ENCODE data around the gene AQP7. TPM values are rescaled to one million over a fixed set of nuclear protein-coding genes. Genes with fewer than 3 reads are reported as not detected.
"Not testable (repeated sequence)": the region's sequence is repeated elsewhere in the genome, so short reads cannot be mapped to it uniquely, and the experiment has no call there.

The AQP7 gene
- total and polyA plus RNA-seq, 2 donors, result 1.9 to 8.7 TPM

- not testable (repeated sequence) for H3K27ac ChIP-seq (ENCODE audit: low read depth); H3K36me3 ChIP-seq (ENCODE audit: insufficient read depth); H3K4me1 ChIP-seq (ENCODE audit: insufficient read depth); DNase-seq (ENCODE audit: extremely low spot score); H3K4me3 ChIP-seq (ENCODE audit: low read depth, low read length)
- WGBS, result 74% methylated on average over 10 of the region's 10 CpGs
Observed at GRCh38 chr9:33382397-33382796, 20.0 kb downstream of the AQP7 start.

GRCh38 chr9:33381231-33381791, 21.1 kb downstream of the AQP7 start:
- Histone ChIP-seq H3K36me3 (ENCODE audit: insufficient read depth) (no peaks in the 10 kb centered on the region), H3K4me3 (ENCODE audit: low read depth, low read length) (no peak overlapping the region), H3K27ac (ENCODE audit: low read depth) (no peak overlapping the region), H3K4me1 (ENCODE audit: insufficient read depth) (no peaks in the 10 kb centered on the region)
- DNase-seq (ENCODE audit: extremely low spot score), result no peak
- WGBS, result 57% methylated on average over 11 of the region's 11 CpGs

DNA sequence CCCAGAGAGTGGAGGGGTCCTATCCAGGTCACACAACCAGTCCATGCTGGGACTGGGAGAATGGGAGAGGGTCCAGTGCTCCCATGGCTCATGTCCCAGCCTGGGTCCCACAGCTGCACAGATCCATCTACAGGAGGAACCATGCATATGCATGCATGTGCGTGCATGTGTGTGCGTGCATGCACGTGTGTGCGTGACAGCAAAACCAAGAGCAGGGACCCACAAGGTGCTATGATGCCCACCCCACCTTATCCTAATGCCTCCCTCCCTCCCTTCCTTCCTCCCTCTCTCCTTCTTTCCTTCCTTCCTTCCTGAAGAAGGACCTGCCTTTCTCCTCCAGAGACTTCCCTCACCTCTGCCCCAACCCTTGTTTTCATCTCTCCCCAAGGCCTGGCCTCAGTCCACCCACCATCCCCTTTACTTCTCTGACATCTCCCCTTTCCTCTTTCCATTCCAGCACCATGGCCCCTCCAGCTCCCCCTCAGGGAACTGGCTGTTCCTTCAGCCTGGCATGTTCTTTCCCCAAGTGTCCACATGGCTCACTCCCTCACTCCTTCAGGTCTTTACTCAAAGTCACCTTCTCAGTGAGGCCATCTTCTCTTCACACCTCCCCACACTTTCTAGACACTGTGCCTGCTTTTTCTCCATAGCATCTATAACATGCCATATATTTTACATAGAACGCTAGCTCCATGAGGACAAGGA, 21.8 kb downstream of the AQP7 start:
- WGBS, result 85% methylated on average over 5 of the region's 5 CpGs

DNA sequence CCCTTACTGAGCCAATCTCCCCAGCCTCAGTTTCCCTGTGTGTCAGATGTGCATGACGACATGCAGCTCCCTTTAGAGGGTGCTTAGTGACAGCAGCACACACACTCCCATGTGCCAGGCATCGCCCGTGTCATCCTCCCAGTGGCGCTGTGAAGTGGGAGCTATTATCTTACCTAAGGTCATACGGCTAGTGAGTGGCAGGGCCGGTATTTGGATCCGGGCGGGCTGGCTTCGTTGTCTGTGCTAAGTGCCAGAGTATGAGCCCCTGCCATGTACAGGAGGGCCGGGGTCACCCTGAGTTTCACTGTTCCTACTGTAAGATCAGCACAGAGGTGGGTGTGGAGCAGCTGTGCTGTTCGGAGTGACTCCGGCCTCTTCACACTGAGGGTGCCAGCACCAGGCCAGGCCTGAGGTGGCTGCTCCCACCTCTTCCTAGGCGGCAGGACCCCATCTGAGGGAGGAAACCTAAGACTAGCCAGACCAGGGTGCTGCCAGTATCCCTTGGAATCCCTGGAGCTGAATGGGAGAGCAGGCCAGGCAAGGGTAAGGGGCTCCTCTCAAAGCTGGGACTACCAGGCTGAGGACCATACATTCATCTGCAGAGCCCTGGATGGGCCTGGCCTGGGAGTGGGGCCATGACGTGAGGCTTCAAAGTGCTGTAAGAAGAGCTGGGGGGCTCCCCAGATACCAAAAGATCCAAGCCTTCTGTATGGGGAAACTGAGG, 22.5 kb downstream of the AQP7 start:
- Histone ChIP-seq H3K36me3 (ENCODE audit: insufficient read depth) (no peaks in the 10 kb centered on the region), H3K4me1 (ENCODE audit: insufficient read depth) (no peaks in the 10 kb centered on the region), H3K27ac (ENCODE audit: low read depth) (no peak overlapping the region), H3K4me3 (ENCODE audit: low read depth, low read length) (no peak overlapping the region)
- no peak for DNase-seq (ENCODE audit: extremely low spot score)
- 89% methylated on average over 14 of the region's 14 CpGs for WGBS

More for the DNA sequence above, 21.8 kb downstream of the AQP7 start:
- Histone ChIP-seq H3K27ac (ENCODE audit: low read depth) (no peak overlapping the region), H3K4me1 (ENCODE audit: insufficient read depth) (no peaks in the 10 kb centered on the region), H3K4me3 (ENCODE audit: low read depth, low read length) (no peak overlapping the region), H3K36me3 (ENCODE audit: insufficient read depth) (no peaks in the 10 kb centered on the region)
- no peak for DNase-seq (ENCODE audit: extremely low spot score)

DNA sequence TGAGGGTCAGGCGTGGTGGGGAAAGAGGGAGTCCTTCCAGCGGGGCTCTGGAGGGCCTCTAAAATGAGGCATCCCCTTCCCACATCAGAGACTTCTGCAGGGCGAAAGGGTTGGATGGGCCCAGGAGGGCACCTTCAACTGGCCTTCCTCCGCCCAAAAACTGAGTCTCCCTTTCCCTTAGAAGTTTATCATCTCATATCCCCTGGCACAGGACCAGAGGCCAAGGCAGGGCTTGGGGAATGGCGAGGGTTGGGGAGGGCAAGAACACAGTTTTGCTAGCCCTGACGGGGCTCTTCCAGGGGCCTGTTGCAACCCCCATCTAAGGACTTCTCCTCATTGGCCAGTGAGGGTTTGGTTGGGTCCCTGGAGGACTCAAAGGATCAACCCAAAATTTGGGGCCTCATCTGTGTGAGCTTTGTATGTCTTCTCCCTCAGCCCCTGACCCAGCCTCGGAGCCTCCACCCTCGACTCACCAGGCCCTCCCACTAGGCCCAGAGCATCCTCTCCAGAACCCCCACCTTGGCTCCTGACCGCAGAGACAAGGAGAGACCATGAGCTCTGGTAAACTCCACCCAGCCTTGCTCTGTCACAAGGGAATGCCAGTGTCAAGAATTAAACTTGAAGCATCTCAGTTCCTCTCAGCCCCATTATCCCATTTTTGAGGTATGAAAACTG, 24.1 kb downstream of the AQP7 start:
- DNase-seq (ENCODE audit: extremely low spot score), result no peak
- 81% methylated on average over 9 of the region's 9 CpGs for WGBS
- no peaks in the 10 kb centered on the region for H3K4me1 ChIP-seq (ENCODE audit: insufficient read depth)
- no peak overlapping the region for H3K4me3 ChIP-seq (ENCODE audit: low read depth, low read length)
- H3K36me3 ChIP-seq (ENCODE audit: insufficient read depth), result no peaks in the 10 kb centered on the region
- no peak overlapping the region for H3K27ac ChIP-seq (ENCODE audit: low read depth)

GRCh38 chr9:33377089-33377715, 25.2 kb downstream of the AQP7 start:
- peaks cover 1% of the 10 kb centered on the region for H3K36me3 ChIP-seq (ENCODE audit: insufficient read depth)
- no peak for DNase-seq (ENCODE audit: extremely low spot score)
- WGBS, result 91% methylated on average over 12 of the region's 12 CpGs
- no peaks in the 10 kb centered on the region for H3K4me1 ChIP-seq (ENCODE audit: insufficient read depth)
- H3K27ac ChIP-seq (ENCODE audit: low read depth), result no peak overlapping the region
- H3K4me3 ChIP-seq (ENCODE audit: low read depth, low read length), result no peak overlapping the region

- H3K27ac ChIP-seq (ENCODE audit: low read depth), result no peak overlapping the region
- H3K4me3 ChIP-seq (ENCODE audit: low read depth, low read length), result no peak overlapping the region
- H3K36me3 ChIP-seq (ENCODE audit: insufficient read depth), result peaks cover 1% of the 10 kb centered on the region
- DNase-seq (ENCODE audit: extremely low spot score), result no peak
- WGBS, result 79% methylated on average over 7 of the region's 7 CpGs
- H3K4me1 ChIP-seq (ENCODE audit: insufficient read depth), result no peaks in the 10 kb centered on the region
Observed at GRCh38 chr9:33375841-33376321, 26.5 kb downstream of the AQP7 start.

GRCh38 chr9:33375238-33375840, 27.0 kb downstream of the AQP7 start:
- DNase-seq (ENCODE audit: extremely low spot score), result no peak
- H3K4me3 ChIP-seq (ENCODE audit: low read depth, low read length), result no peak overlapping the region
- WGBS, result 63% methylated on average over 15 of the region's 15 CpGs

DNA sequence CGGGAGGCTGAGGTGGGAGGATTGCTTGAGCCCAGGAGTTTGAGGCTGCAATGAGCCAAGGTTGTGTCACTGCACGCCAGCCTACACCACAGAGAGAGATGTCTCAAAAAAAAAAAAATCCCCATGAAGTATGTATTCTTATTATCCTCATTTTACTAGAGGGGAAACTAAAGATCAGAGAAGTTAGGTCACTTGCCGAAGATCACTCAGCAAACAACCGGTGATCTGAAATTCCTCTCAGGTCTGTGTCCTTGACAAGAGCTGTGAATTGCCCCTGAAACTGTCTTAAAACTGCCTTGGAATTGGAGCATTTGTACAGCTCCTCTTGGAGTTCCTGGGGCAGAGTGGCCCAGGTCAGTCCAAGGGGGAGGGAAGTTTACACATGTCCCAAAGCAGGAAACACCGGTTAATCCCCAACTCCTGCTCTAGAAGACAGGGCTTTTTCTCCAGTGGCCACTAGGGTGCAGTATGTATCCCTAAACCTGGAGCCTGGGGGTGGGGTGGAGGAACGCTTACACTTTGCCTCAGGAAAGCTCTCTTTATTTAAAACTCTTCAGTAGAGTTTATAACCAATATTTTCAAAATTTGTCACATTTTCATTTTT, 27.6 kb downstream of the AQP7 start:
- Histone ChIP-seq H3K4me1 (ENCODE audit: insufficient read depth) (no peaks in the 10 kb centered on the region), H3K36me3 (ENCODE audit: insufficient read depth) (peaks cover 1% of the 10 kb centered on the region), H3K27ac (ENCODE audit: low read depth) (no peak overlapping the region), H3K4me3 (ENCODE audit: low read depth, low read length) (no peak overlapping the region)
- 61% methylated on average over 6 of the region's 6 CpGs for WGBS
- peak; percentile 72 for DNase-seq (ENCODE audit: extremely low spot score)

More at GRCh38 chr9:33375238-33375840, 27.0 kb downstream of the AQP7 start:
- peaks cover 1% of the 10 kb centered on the region for H3K36me3 ChIP-seq (ENCODE audit: insufficient read depth)
- no peaks in the 10 kb centered on the region for H3K4me1 ChIP-seq (ENCODE audit: insufficient read depth)
- H3K27ac ChIP-seq (ENCODE audit: low read depth), result no peak overlapping the region

- Histone ChIP-seq H3K4me3 (ENCODE audit: low read depth, low read length) (no peak overlapping the region), H3K36me3 (ENCODE audit: insufficient read depth) (peaks cover 1% of the 10 kb centered on the region), H3K27ac (ENCODE audit: low read depth) (no peak overlapping the region), H3K4me1 (ENCODE audit: insufficient read depth) (no peaks in the 10 kb centered on the region)
- 89% methylated on average over 9 of the region's 9 CpGs for WGBS
- no peak for DNase-seq (ENCODE audit: extremely low spot score)
Observed at GRCh38 chr9:33374190-33374589, 28.2 kb downstream of the AQP7 start.

GRCh38 chr9:33372900-33373299, 29.5 kb downstream of the AQP7 start:
- H3K4me1 ChIP-seq (ENCODE audit: insufficient read depth), result no peaks in the 10 kb centered on the region
- H3K4me3 ChIP-seq (ENCODE audit: low read depth, low read length), result no peak overlapping the region
- H3K36me3 ChIP-seq (ENCODE audit: insufficient read depth), result peaks cover 1% of the 10 kb centered on the region
- DNase-seq (ENCODE audit: extremely low spot score), result no peak
- H3K27ac ChIP-seq (ENCODE audit: low read depth), result no peak overlapping the region
- WGBS, result 74% methylated on average over 4 of the region's 4 CpGs

DNA sequence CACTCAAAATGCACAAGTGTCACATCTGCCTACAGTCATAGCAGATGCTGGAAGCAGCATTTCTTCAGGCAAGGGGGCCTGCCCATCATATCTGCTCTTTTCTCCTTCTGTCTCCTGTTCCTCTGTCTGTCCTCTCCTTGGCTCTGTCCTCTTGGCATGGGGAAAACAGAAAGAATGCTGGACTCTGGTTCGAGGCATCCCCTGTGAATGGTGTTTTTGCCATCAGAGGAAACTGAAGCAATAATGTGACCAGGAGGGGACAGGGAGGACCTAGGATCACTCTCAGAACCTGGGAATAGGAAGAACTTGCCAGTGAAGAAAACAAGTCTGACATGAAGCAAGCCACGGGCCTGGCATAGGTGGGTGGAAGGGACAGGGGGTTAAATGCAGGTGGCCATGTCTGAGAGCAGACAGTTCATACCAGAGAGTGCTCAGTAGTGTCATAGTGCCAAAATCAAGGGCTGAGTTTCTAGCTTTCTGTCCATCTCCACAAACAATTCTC, 35.3 kb downstream of the AQP7 start:
- no peaks in the 10 kb centered on the region for H3K4me1 ChIP-seq (ENCODE audit: insufficient read depth)
- no peak overlapping the region for H3K27ac ChIP-seq (ENCODE audit: low read depth)
- 91% methylated on average over 2 of the region's 2 CpGs for WGBS
- no peak overlapping the region for H3K4me3 ChIP-seq (ENCODE audit: low read depth, low read length)
- no peak for DNase-seq (ENCODE audit: extremely low spot score)
- peaks cover 4% of the 10 kb centered on the region for H3K36me3 ChIP-seq (ENCODE audit: insufficient read depth)

Measured in urinary bladder (tissue), 4 donors.